Activated CD4-positive, alpha-beta T cell treated with anti-CD3 and anti-CD28 coated beads for 24 hours (primary cell): ENCODE data around the gene MYOF.
"Not testable (repeated sequence)": the region's sequence is repeated elsewhere in the genome, so short reads cannot be mapped to it uniquely, and the experiment has no call there.

Experiments
- DNase-seq, 2 donors: peaks; one replicate each; pipeline ENCODE4 v3.0.0-alpha.2; 2020; ENCODE audit warnings: low read depth in 2 of 2

The MYOF gene

GRCh38 chr10:93476756-93477155 is 5.4 kb downstream of the MYOF start:
- DNase-seq = no peak

GRCh38 chr10:93475871-93476270 is 6.3 kb downstream of the MYOF start:
- DNase-seq = no peak

GRCh38 chr10:93475227-93475626 is 6.9 kb downstream of the MYOF start:
- no peak for DNase-seq

GRCh38 chr10:93473804-93474472 is 8.2 kb downstream of the MYOF start:
- DNase-seq = no peak

DNA sequence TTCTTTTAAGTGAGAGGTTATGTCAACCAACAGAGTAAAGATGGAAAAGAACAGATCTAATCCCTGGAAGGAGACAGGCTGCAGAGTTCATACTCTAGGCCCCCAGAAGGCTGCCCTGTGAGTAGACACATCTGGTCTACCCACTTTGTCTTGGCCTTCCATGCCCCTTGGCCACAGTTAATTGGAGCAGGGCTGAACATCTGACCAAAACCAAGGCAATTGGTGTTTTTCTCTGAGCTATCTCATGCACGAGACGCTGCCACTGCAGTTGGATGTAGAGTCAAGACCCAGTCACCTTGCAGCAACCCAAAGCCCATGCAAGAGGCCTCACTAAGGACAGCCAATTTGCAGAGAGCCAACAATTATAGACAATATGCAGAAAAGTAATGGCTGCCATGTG is 9.0 kb downstream of the MYOF start:
- DNase-seq = no peak

- DNase-seq = no peak
These were observed 11.0 kb downstream of the MYOF start for GRCh38 chr10:93471110-93471651.

- DNase-seq = no peak
These were observed 12.7 kb downstream of the MYOF start for GRCh38 chr10:93469454-93469853.

DNA sequence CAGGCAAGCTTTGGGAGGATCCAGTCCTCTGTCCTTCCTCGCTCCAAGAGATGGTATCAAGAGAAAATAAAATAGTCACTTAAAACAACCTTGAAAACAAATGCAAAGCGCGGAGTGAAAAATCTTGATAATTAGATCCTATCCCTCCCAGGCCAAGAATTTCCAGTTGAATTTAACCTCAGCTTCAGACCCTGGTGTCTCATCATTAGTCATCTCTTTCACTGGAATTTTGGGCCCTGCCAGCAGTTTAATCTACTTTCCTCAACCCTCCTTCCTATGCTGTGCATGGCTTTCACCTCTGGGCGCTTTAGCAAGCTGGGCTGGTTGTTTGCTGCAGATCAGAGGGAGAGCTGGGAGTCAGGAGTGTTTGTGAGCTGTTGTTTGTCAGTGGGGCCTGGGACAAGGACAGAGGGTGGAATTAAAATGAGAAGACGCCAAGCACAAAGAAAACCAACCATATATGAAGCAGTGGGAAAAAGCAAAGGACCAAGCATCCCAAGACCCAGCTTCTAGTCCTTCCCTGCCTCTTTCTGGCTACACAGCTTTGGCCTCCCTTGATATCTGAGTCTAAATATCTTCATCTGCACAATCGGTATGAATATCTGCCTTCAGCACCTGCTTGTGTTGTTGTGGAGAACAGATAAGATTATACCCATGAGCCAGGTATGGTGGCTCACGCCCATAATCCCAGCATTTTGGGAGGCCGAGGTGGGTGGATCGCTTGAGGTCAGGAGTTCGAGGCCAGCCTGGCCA is 13.5 kb downstream of the MYOF start:
- DNase-seq = no peak

- not testable (repeated sequence) for DNase-seq
These were observed 14.5 kb downstream of the MYOF start for GRCh38 chr10:93467635-93468034.

GRCh38 chr10:93465806-93466675 is 16.1 kb downstream of the MYOF start:
- DNase-seq = no peak

- DNase-seq = no peak
These were observed 17.3 kb downstream of the MYOF start for GRCh38 chr10:93464776-93465388.

DNA sequence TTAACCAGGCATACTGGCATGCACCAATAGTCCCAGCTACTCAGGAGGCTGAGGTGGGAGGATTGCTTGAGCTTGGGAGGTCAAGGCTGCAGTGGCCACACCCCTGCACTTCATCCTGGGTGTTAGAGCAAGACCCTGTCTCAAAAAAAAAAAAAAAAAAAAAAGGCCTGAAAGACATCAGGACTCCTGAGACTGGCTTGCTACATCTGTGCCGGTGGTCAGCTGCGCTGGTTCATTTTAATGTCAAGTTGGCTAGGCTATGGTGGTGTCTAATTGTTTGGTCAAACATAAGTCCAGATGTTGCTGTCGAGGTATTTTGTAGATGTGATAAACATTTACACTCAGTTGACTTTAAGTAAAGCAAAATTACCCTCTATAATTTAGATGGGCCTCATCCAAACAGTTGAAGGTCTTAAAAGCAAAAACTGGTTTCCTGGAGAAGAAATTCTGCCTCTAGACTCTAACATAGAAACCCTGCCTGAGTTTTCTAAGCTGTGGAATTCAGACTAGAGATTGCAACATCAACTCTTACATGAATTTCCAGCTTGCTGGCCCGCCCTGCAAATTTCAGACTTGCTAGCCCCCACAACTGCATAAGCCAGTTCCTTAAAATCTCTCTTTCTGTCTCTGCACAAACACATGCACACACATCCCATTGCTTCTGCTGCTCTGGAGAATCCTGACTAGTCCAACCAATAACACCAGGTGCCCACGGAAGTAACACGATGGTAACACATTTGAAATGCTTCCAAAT is 18.2 kb downstream of the MYOF start:
- no peak for DNase-seq

DNA sequence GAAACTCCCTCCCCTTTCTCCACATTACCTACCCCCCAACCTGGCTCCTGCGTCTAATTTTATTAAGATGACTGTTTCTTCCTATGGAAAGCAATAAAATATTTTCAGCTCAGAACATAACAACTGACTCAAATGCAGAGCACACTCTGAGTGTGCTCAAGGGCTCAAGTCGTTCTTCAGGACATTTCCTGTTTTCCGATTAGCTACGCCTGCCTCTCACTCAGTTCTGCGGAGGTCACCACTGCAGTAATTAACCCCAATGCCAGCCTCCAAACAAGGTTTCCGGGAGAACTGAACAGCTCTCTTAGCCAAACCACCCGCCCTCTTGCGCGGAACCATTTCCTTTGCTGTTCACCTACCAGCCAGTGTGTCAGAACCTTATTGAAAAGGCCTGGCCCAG is 19.3 kb downstream of the MYOF start:
- DNase-seq = no peak

DNA sequence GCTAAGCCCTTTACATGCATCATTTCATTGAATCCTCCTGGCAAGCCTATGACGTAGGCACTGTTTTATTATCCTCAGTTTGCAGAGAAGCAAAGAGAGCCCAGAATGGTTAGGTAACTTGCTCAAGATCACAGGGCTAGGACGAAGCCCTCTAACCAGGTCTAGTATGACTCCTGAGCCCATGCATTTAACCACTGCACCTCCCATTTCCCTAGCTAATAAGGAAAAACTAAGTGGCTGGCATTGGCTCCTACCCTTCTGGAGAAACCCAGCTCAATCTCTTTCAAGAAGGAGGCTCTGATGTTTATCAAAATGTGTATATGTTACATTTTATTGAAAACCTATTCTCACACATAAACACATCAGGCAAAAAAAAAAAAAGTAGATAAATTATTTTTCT is 19.8 kb downstream of the MYOF start:
- DNase-seq = no peak

DNA sequence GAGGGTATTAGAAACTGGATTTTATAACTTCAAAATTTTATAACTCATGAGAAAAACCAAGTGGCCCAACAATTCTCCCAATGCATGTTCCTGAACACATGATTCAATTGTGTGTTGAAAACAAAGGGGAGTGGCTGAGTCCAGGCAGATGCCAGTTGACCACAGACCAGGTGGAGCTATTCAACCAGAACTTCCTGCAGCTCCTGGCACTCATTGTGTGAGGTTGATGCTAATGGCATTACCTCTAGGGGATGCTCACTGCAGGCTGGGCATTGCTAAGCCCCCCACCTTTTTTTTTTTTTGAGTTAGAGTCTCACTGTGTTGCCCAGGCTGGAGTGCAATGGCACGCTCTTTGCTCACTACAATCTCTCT is 20.3 kb downstream of the MYOF start:
- no peak for DNase-seq

DNA sequence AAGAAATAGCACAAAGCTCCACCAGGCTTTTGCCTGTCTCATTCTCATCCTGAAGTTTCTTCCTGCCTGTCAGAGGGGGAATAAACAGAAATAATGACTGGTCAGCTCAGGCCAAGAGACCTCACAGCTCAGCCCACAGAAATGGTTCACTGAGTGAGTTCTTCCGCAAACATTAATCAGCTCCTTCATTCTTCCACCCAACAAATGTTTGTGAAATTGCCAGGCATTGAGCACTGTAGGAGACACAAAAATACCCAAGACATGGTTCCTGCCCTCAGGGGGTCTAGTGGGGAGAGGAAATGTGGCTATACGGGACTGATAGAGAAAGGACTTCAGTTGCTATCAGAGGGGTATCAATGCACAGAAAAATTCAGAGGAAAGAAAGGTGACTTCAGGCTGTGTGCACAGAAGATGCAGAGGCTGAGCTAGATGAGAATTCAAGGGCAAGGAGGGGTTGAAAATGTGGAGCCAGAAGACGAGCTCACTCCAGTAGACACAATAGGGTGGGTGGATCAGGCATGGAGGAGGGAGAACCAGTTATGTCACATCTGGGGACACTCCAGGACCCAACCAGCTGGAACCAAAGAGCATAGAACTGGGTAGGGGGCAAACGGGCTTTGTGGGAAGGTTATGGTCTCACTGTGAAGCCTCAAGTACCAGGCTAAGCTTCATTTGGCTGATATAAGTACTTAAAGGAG is 20.9 kb downstream of the MYOF start:
- no peak for DNase-seq

DNA sequence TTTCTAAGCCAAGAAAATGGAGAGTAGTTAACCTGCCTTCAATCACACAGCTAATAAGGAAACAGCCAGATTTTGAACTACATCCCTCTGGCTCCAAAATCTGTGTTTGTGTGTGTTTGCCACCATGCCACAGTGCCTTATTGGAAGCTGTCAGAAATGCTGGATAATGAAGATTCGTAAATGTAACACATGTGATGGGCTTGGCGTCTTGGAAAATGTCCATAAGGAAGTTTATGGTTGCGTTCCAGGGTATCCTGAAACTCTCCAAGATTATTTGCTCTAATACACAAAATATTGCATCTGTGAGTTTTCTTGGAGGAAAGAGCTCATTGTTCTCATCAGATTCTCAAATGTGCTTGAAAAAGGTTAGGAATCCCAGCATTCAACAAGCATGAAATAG is 22.7 kb downstream of the MYOF start:
- DNase-seq = no peak

- DNase-seq = no peak
These were observed 23.3 kb downstream of the MYOF start for GRCh38 chr10:93458821-93459257.

DNA sequence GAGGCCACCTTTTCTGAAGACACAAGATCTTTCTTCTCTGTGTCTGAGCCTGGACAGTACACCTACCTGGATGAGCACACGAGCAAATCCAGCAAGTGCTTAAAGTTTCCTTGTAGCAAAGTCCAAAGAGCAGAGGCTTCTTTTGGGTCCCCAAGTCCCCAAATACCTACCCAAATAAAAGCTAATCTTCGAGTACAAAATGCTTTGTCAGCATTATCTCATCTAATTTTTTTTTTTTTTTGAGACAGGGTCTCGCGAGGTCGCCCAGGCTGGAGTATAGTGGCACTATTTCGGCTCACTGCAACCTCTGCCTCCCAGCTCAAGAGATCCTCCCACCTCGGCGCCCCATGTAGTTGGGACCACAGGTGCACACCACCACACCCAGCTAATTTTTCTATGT is 24.6 kb downstream of the MYOF start:
- no peak for DNase-seq

DNA sequence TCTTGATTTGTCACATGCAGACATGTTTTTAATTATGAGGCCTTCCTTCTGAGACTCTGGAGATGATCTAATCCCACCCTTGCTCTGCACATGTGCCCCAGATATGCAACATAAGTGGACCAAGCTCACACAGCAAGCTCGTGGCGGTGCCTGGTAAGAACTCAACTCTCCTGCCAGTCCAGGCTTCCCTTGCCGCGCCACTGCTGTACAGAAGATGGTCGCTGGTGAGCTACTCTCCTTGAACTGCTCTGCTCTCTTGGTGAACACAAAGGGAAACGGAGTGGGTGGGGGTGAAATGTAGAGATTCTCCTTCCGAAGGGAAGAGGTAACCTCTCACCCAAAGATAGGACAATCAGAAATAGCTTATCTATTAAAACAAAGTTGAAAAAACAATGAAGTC is 25.7 kb downstream of the MYOF start:
- no peak for DNase-seq

- DNase-seq = no peak
These were observed 27.4 kb downstream of the MYOF start for GRCh38 chr10:93454736-93455135.
